Neural progenitor cell (in vitro differentiated cells): ENCODE results near the gene STK33.

ENCODE experiments used
- CTCF ChIP-seq: fragments of 200-600 bp; sonication (generic); IDR thresholded peaks from 2 replicates; pipeline ENCODE4 v1.5.1; 2017; ENCODE audit warnings: antibody characterized with exemption, mild to moderate bottlenecking
- EZH2phosphoT487 ChIP-seq: fragments of 200-600 bp; sonication (generic); IDR thresholded peaks from 2 replicates; pipeline ENCODE4 v1.6.1; 2017; ENCODE audit warnings: antibody characterized with exemption

GRCh38 chr11:8484251-8484650 lies 109.8 kb downstream of the STK33 start:
- TF ChIP-seq CTCF = no peak
- TF ChIP-seq EZH2phosphoT487 = no peak
